GM12878 (cell line): ENCODE data around the gene ADAM15. TPM values are rescaled to one million over a fixed set of nuclear protein-coding genes. Genes with fewer than 3 reads are reported as not detected.

Experiments used
- ATAC-seq: fragments of 200-7000 bp; cut with Tn5 transposase; 3 replicates; pipeline ENCODE4 v1.9.1; 2020; ENCODE audit warnings: mild to moderate bottlenecking, moderate library complexity
- BruUV-seq: library from RNA; stranded (reverse); fragments of 400-500 nt; replicated peaks from 2 replicates; lab custom pipeline; 2021; lab: Mats Ljungman, UMichigan
- CTCF ChIA-PET: fragments of 300-600 bp; sonication (Branson Sonifier 250); formaldehyde crosslinking; extraction: SDS; loops from one replicate; lab custom pipeline; 2021; ENCODE audit warnings: inconsistent platforms; lab: Yijun Ruan, JAX
- POLR2A ChIA-PET: fragments of 350-600 bp; formaldehyde crosslinking; extraction: SDS; loops from one replicate; lab custom pipeline; 2021; ENCODE audit warnings: inconsistent platforms; lab: Charles Lee
- RAD21 ChIA-PET: fragments of 300-600 bp; sonication (Branson Sonifier 250); formaldehyde crosslinking; loops from one replicate; lab custom pipeline; 2023; ENCODE audit warnings: antibody characterized with exemption; ENCODE audit not compliant: unreplicated experiment; lab: Charles Lee
- SMC1A ChIA-PET: fragments of 300-600 bp; sonication (Branson Sonifier 250); formaldehyde crosslinking; loops from one replicate; lab custom pipeline; 2023; ENCODE audit not compliant: unreplicated experiment, uncharacterized antibody; lab: Charles Lee
- DNase-seq: peaks from one replicate; pipeline ENCODE4 v3.0.0-alpha.2; 2011; ENCODE audit warnings: low read depth, low spot score
- FAIRE-seq: peaks from 3 replicates; lab custom pipeline; 2011; peaks lifted over from hg19 to GRCh38; lab: Jason Lieb, UNC
- H2AFZ ChIP-seq: 2 replicates; pipeline ENCODE4 v1.6.0; 2011; ENCODE audit warnings: low read depth, low read length, control low read depth; ENCODE audit not compliant: control insufficient read depth
- H3K27ac ChIP-seq: 2 replicates; pipeline ENCODE4 v1.5.1; 2011; ENCODE audit warnings: control low read depth; ENCODE audit not compliant: control insufficient read depth, insufficient read depth
- H3K27me3 ChIP-seq, 2 experiments: replicated peaks in 1 of 2; 2 replicates each; pipeline versions ENCODE4 v1.6.0 to v1.6.1; 2011; ENCODE audit warnings: low read length in 1 of 2; ENCODE audit not compliant: control insufficient read depth in 2 of 2, insufficient read depth in 2 of 2
- H3K36me3 ChIP-seq, 2 experiments: 2 replicates each; pipeline ENCODE4 v1.5.1; 2011; ENCODE audit warnings: low read length in 1 of 2; ENCODE audit not compliant: control insufficient read depth in 2 of 2, insufficient read depth in 2 of 2
- H3K4me1 ChIP-seq: 2 replicates; pipeline ENCODE4 v1.6.1; 2011; ENCODE audit warnings: mild to moderate bottlenecking, low read length, moderate library complexity, mixed read lengths; ENCODE audit not compliant: control insufficient read depth, insufficient read depth
- H3K4me2 ChIP-seq: 2 replicates; pipeline ENCODE4 v1.6.0; 2011; ENCODE audit warnings: control low read depth; ENCODE audit not compliant: control insufficient read depth, insufficient read depth
- H3K4me3 ChIP-seq: fragments of 200-600 bp; sonication (generic); 2 replicates; pipeline ENCODE4 v1.5.1; 2016
- H3K79me2 ChIP-seq: 2 replicates; pipeline ENCODE4 v1.6.0; 2011; ENCODE audit warnings: low read length; ENCODE audit not compliant: control insufficient read depth, insufficient read depth
- H3K9ac ChIP-seq: 2 replicates; pipeline ENCODE4 v1.8.0; 2011; ENCODE audit warnings: low read length, control low read depth, mixed read lengths; ENCODE audit not compliant: control insufficient read depth, insufficient read depth
- H3K9me3 ChIP-seq: replicated peaks from 3 replicates; pipeline ENCODE4 v1.5.1; 2011; ENCODE audit warnings: mild to moderate bottlenecking, low read length; ENCODE audit not compliant: control insufficient read depth, insufficient read depth
- H4K20me1 ChIP-seq: 2 replicates; pipeline ENCODE4 v1.6.0; 2011; ENCODE audit not compliant: control insufficient read depth, insufficient read depth
- POLR2AphosphoS5 ChIP-seq: IDR thresholded peaks from 2 replicates; pipeline ENCODE4 v1.6.1; 2011; ENCODE audit warnings: mild to moderate bottlenecking, low read length, inconsistent platforms
- YY1 ChIP-seq: IDR thresholded peaks from 2 replicates; pipeline ENCODE4 v1.6.1; 2011; ENCODE audit warnings: low read depth, mild to moderate bottlenecking, low read length
- WGBS: methylation state at CpG from one replicate; pipeline ENCODE4 v1.1.6; 2016; ENCODE audit warnings: low lambda C conversion rate; ENCODE audit not compliant: insufficient replicate concordance, insufficient coverage; ENCODE audit errors: missing lambda C conversion rate; 5-methylcytosine and 5-hydroxymethylcytosine counted together
- in situ Hi-C: fragments of 300-500 bp; cut with MboI; formaldehyde crosslinking; loops from 9 replicates; pipeline ENCODE4 v1.14.3; 2018; ENCODE audit warnings: mixed read lengths
- intact Hi-C: fragments of 100-400 bp; cut with micrococcal nuclease; formaldehyde crosslinking; loops from one replicate; pipeline ENCODE4 v1.14.2; 2022; ENCODE audit not compliant: unreplicated experiment
- polyA plus RNA-seq, 11 experiments: library from polyadenylated mRNA; depleted of rRNA in 4 of 11; unstranded in 6 of 11; stranded (reverse) in 5 of 11; fragments of >200 nt; fragmentation: Nextera tagmentation in 4 of 11; fragmentation: Illumina TruSeq in 1 of 11; extraction: Ambion mirVana in 4 of 11; extraction: Trizol in 1 of 11; gene quantifications; 1 replicate in 1 of 11; 2 replicates in 10 of 11; pipeline versions ENCODE4 v1.2.1 to v1.2.3, GENCODE V29; 2011 to 2016; ENCODE audit warnings: inconsistent platforms in 2 of 11, missing spikeins in 2 of 11, low read depth in 1 of 11
- total RNA-seq, 4 experiments: library from RNA; depleted of rRNA in 3 of 4; stranded (reverse); fragments of >200 nt in 3 of 4; fragmentation: Illumina TruSeq in 1 of 4; extraction: Trizol in 1 of 4; gene quantifications; 2 replicates each; pipeline versions ENCODE4 v1.2.1 to v1.2.3, GENCODE V29; 2013 to 2021

The ADAM15 gene
- total and polyA plus RNA-seq, 10 of the 15 experiments (the other 5 are each of a cell fraction or from before 2014, with no cell fraction given) = 0.29 to 38.8 (median 14.7) TPM

GRCh38 chr1:155016231-155016831 is 34.8 kb upstream of the ADAM15 start:
- in situ Hi-C loops = no loop called here
- no peaks in the 10 kb centered on the region for H4K20me1 ChIP-seq
- no peaks in the 10 kb centered on the region; the same call in 1 of the 2 replicates for H3K79me2 ChIP-seq
- peaks cover 23% of the 10 kb centered on the region for H3K4me1 ChIP-seq
- ATAC-seq (no peak), DNase-seq (no peak), FAIRE-seq (no peak)
- POLR2A ChIA-PET = interaction anchor here (0.6 to 2.8 kb wide), 12 partner anchors 8 to 177 kb away, joined by 3 to 11 read pairs (median 4); partner anchors contain the start of genes FLAD1, PMVK and ZBTB7B
- TSS peak; percentile 42 for BruUV-seq
- H3K4me2 ChIP-seq = peak overlapping the region; percentile 90
- intact Hi-C loops = loop anchor here (2.0 kb wide), 2 partner anchors 14 to 32 kb away; partner anchors contain the start of gene ZBTB7B
- H3K9me3 ChIP-seq = no peaks in the 10 kb centered on the region
- no peak overlapping the region for H2AFZ ChIP-seq
- H3K4me3 ChIP-seq = no peak overlapping the region
- 0 out of 2 replicates have a peak, but pooled peaks have one; percentile 7 for TF ChIP-seq POLR2AphosphoS5
- TF ChIP-seq YY1 = no peak
- peak overlapping the region; percentile 75 for H3K27ac ChIP-seq
- peaks cover 0 to 18% of the 10 kb centered on the region in 2 experiments; a peak in 3 of 4 replicates for H3K36me3 ChIP-seq
- RAD21 ChIA-PET = interaction anchor here (0.8 to 3.1 kb wide), 12 partner anchors 13 to 457 kb away, joined by 3 to 14 read pairs (median 4); partner anchors contain the start of genes ADAM15, SHC1 and ZBTB7B
- H3K27me3 ChIP-seq = no peaks in the 10 kb centered on the region
- SMC1A ChIA-PET = interaction anchor here (0.6 to 2.8 kb wide), 15 partner anchors 12 to 457 kb away, joined by 3 to 14 read pairs (median 3); partner anchors contain the start of genes FLAD1, LENEP and PYGO2
- CTCF ChIA-PET = interaction anchor here (0.6 to 4.2 kb wide), 22 partner anchors 9 to 456 kb away, joined by 3 to 42 read pairs (median 6); partner anchors contain the start of genes FLAD1, PMVK, PYGO2 and SHC1
- no peak overlapping the region for H3K9ac ChIP-seq
- WGBS = 25% methylated on average over 23 of the region's 26 CpGs
